ENCODE results near the gene SERTAD4.
"Not testable (repeated sequence)": the region's sequence is repeated elsewhere in the genome, so short reads cannot be mapped to it uniquely, and the experiment has no call there.

Gene SERTAD4

DNA sequence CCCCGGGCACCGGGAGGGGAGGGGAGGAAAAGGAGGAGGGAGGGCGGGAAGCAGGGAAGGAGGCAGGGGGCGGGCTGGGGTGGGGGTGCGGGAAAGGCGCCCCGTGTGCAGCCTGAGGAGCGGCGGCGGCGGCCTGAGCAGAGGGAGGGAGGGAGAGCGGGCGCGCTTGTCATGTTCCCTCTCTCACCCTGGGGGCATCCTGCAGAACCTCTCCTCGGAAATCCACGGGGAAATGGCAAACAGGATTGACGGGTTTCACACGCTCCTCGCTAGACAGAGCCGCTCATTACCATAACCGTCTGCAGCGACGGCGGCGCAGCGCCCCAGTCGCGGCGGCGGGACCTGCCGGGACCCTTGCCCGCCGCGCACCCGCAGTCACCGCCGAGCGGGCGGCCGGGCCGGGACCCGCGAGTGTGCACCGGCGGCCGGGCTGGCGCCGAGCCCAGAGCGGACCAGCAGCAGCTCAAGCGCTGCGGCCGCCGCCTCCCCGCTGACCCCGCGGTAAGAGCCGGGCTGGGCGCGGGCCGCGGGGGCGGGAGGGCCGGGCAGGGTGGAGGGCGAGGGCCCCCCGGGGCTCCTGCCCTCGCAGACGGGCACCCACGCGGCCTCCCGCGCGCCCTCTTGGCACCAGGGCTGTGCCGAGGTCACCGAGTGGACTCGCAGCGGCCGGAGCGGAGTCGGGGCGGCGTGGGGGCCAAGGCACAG lies at the start of gene SERTAD4:
Gene SERTAD4 (plus strand): TSS at position 286 of the 705 bp plus-strand sequence. CDS start 5,165 bp downstream, outside the sequence.
- peak; percentile 37 to 65 for DNase-seq

DNA sequence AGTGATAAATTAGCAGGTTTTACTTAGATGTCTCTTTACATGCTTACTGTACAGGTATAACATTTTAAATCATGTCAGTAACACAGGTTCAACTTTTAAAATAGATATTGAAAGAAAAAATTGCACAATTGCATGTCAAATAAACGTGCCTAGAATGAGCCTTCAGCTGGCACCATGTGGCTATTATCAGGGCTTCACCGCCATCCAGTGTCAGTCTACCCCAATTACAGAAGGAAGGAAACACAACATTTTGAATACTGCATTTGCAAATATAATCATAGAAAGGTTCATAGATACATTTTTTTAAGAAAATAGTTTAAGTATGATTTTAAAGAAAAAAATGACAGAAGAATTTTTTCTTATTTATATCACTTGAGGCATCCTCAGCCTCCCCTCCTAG lies 47.5 kb upstream of the SERTAD4 start:
- no peak for DNase-seq

DNA sequence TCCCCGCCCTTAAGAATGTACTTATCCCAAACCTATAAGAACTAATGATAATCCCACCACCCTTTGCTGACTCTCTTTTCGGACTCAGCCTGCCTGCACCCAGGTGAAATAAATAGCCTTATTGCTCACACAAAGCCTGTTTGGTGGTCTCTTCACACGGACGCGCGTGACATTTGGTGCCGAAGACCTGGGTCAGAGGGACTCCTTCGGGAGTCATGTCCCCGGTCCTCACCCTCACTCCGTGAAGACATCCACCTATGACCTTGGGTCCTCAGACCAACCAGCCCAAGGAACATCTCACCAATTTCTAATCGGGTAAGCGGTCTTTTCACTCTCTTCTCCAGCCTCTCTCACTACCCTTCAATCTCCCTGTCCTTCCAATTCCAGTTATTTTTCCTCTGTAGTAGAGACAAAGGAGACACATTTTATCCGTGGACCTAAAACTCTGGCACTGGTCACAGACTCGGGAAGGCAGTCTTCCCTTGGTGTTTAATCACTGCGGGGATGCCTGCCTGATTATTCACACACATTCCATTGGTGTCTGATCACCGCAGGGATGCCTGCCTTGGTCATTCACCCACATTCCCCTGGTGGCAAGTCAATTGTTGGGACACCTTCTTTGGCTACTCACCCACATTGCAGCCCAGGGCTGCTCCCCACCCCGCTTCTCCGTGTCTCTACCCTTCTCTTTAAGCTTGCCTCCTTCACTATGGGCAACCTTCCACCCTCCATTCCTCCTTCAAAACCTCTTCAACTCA lies 44.6 kb upstream of the SERTAD4 start:
- DNase-seq, result not testable (repeated sequence)

DNA sequence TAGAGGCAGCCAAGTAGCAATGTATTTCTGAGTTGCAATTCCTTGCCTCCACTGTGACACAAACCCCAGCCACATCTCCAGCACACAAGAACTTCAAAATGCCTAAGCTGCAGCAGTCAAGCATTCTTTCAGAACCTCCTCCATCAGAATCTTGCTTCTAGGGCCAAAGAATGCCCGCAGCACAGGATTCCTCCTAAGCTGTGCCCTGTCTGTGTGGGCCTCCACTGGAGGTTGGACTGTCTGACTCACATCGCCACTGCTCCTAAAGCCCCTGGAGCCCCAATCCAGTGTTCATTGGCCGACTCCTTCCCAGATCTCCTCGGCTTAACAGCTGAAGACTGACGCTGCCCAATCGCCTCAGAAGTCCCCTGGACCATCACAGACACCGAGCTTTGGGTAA lies 43.2 kb upstream of the SERTAD4 start:
- DNase-seq, result no peak

DNA sequence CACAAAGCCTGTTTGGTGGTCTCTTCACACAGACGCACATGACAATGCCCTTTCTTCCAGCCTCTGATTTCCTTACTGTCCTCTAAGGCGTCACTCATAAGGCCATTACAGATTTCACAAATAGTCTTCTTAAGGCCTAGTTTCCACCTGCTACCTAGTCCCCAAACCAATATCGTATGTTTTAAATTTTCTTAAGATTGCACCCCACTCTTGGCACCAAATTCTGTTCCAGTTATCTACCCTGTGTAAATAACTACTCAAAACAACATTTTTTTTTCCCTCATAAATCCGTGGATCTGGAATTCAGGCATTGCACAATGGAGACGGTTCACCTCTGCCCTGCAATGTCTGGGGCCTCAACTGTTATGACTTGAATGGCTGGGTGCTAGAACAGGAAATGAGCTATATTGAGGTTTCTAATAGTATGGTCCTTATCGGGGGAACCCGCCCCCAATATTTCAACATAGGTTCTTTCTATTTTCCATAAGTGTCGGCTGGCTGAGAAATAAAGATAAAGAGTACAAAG lies 36.9 kb upstream of the SERTAD4 start:
- no peak for DNase-seq

GRCh38 chr1:210196266-210196665 lies 36.3 kb upstream of the SERTAD4 start:
- DNase-seq, result not testable (repeated sequence)

- no peak for DNase-seq
Observed at GRCh38 chr1:210198840-210199239, 33.8 kb upstream of the SERTAD4 start.

- no peak for DNase-seq
Observed at GRCh38 chr1:210200124-210200736, 32.4 kb upstream of the SERTAD4 start.

DNA sequence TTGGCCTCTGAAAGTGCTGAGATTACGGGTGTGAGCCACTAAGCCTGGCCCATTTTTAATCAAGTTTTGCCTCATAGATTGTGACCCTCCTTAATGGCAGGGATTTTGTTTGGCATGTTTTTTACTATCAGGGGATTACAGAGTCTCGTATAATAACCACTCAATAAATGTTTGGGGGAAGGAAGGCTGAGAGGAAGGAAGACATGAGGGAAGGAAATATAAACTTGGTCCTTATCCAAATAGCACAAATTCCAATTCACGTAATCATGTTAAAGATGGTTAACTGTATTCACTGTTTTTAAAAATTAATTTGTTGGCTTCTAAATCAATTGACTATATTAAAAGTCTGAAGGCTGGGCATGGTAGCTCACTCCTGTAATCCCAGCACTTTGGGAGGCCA lies 30.9 kb upstream of the SERTAD4 start:
- DNase-seq, result no peak

DNA sequence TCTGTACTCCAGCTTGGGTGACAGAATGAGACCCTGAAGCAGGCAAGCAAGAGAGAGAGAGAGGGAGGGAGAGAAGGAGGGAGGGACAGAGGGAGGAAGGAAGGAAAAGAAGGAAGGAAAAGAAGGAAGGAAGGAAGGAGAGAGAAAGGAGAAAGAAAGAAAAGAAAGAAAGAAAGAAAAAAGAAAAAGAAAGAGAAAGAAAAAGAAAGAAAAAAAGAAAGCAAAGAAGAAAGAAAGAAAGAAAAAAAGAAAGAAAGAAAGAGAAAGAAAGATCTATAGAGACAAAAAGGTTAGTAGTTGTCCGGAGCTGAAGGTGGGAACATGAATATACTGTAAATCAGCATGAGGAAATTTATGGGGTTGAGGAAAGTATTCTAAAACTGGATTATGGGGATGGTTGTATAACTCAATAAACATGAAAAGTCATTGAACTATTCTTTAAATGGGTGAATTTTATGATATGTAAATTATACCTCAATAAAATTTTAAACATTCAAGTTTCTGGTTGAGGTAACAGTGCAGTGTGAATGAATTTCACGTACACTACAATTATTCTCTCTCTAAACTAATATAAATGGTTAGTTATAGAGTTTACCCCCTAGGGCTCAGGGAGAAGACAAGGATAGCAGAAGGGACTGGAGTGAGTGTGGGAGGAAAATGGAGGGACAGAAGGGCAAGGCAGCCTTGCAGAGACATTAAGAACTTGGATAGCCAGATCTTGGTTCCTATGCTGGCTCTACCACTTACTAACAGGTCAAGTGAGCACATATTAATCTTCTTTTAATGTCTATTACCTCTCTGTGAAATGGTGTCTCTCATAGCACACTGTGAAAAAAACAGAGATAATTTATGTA lies 24.8 kb upstream of the SERTAD4 start:
- no peak for DNase-seq

- DNase-seq, result no peak
Observed at GRCh38 chr1:210213335-210213734, 19.3 kb upstream of the SERTAD4 start.

DNA sequence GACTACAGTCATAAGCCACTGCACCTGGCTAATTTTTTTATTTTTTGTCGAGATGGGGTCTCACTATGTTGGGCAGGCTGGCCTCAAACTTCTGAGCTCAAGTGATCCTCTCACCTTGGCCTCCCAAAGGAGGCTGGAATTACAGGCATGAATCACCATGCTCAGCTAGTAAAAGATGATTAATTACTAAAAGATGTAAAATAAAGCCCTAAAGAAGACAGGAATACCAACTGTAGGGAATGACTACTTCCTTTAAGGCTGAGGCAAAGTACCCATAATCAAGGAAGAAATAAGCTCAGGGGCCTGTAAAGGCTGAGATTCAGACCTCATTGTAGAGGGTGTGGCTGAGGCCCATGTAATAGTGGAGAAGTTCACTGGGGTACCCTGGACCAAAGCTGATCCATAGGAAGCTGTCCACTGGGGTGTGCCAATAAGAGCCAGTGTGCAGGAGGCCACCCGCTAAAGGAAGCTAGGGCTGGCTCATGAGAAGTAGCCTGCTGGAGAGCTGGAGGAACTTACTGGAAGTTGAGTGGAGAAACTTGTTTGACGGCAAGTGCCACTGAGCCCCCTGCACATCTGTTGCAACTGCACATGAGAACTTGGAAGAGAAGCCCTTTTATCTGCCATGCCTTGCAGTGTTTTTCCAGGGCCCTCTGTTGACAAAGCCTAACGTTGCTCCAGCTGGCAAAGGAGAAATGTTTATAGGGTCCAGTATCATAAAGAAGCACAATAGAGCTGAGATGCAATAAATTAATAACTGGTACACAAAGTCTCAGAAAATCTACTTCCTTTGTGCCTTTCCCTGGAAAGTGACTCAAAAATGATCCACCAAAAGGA lies 17.8 kb upstream of the SERTAD4 start:
- no peak for DNase-seq

DNA sequence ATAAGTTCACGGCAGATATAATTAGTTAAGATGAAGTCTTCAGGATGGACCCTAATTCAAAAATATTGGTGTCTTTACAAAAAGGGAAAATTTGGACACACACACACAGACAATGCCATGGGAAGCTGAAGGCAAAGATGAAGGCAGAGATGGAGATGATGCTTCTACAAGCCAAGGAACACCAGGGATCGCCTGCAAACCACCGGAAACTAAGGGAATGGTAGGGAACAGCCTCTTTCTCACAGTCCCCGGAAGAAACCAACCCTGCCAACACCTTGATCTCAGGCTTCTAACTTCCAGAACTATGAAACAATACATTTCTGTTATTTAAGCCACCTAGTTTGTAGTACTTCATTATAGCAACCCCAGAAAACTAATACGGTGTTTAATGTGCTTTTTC lies 15.1 kb upstream of the SERTAD4 start:
- DNase-seq, result no peak

DNA sequence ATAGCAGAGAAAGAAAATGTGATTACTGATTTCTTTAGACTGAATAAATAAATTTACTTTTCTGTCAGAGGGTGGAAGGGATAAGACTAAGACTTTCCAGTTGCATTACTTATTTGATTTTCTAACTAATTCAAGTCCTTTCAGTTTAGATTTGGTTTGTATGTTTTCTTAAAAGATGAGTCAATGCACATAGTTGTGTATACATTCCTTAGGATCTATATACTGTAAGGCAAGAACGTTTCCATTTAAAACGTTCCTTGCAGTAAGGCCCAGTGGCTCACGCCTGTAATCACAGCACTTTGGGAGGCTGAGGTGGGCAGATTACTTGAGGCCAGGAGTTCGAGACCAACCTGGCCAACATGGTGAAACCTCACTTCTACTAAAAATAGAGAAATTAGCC lies 14.5 kb upstream of the SERTAD4 start:
- DNase-seq, result no peak

DNA sequence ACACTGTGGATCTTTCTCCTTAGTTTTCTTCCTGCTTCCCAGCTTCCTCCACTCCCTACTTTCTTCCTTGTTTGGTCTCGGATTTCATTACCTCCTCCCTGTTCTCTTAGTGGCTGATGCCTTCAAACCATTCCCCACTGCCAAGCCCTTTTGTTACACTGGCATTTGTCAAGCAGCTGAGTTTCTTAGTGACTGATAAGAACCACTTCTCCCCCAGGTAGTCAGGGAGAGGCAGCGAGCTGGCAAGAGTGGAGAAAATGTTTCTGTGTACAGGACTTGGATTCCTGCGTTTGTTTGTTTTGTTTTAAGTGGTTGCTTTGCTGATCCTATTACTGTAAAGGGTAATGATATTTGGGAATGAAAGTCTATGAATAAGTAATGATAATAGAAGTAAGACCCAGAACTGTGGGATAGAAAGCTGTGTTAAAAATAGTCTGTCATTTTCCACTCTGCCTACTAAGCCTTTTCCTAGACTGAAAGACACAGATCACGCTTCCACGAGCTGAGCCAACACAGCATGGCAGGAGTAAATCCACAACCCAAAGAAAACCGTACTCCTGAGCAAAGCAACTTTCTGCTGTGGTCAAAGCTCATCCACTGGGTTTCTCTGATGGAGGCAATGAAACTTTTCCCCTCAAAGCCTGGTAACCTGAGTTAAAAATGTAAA lies 10.1 kb upstream of the SERTAD4 start:
- DNase-seq, result no peak

DNA sequence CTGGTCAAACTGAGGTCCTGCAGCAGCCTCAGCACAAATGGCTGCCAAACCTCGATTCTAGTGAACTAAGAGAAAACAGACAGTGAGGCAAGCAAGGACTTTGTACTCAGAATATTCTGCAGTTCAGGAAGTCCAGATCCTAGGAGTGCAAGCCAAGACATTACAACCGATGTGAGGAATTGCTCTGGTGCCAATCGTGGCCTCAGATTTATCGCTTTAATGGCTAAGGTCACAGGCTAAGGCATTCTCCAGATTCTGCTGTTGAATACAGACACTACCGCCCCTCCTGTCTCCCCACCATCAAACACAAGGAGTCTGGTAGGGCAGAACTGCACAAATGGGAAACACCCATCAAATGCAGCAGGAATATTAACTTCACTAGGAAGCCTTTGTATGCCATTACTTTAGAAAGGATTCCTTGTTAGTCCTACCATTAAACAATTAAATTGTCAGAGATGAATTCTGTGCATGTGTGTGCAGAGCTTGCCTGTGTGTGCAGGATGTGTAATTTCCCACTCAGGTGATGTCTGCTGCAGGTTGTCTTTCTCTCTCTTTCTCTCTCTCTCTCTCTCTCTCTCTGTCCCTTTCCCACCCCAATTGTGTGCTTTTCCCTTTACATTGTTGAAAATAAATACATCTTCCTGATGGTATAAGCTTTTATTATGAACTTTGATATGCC lies 9.2 kb upstream of the SERTAD4 start:
- no peak for DNase-seq

- DNase-seq, result no peak
Observed at GRCh38 chr1:210228158-210228557, 4.4 kb upstream of the SERTAD4 start.

DNA sequence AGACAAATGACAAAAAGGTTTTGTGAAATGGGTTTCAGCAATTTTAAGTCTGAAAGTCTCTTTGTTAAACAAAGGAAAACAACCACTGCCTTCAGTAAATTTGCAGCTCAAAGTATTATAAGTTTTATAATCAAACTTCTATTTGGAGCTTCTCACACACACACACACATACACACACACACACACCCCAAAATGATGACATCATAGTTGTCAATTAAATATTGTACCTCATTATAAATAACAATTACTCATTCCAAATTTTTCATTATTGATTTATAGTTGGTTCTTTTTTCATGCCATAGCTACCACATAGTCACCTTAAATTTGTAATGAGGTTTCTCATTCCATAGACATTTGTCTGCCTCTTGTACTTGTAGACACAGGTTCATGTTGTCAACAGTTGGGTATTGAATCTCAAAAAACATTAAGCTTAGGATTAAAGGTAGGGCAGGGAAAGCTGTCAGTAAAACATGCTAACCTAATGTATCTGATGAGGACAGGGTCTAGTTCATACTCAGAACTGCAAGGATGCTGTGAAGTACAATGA lies 2.4 kb upstream of the SERTAD4 start:
- no peak for DNase-seq

DNA sequence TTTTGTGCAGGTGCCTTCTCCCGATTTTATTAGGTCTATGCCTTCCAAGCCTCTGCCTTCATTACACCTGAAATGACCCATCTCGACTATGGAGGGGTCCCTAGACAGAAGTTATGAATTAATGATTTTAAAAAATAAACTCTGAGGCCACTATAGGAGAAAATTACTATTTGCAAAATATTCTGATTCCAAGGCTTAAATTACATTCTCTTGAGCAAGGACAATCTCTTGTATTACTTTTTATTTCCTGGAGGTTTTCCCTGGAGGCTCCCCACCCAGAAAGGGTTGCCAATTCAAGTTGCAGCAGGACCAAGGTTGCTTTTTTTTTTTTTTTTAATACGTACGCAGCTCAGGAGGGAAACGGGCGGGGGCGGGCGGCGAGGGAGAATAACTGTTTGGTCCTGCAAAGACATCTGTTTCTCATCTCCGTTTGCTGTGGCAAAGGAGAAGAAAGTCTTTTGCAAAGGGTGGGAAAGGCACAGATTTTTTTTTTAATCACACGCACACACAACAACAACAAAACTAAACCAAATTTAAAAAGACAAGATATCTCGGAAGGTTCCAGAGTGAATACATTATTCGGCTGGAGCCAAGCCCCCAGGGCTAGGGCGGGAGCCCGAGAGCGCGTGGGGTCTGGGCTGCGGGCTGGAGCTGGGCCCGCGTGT lies 618 bp upstream of the SERTAD4 start:
- DNase-seq, result peak; percentile 34 to 37

DNA sequence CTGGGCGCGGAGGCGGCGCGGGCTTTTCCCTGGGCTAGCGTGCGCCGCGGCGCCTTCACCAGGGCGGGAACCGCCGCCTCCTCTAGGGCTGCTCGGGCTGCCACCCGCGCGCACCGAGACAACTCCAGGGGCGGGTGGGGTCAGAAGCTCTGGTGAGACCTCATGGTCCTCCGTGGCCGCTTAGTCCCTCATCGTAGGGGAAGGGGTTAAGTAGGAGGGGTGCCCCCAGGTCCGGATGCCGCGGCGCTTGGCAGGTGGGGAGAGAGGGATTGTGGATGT lies 559 bp downstream of the SERTAD4 start:
- peak in 1 of 2 experiments; percentile 48 for DNase-seq
